Iris pigment epithelial cell (primary cell): ENCODE data around the gene ABHD5.

ENCODE experiments used
- DNase-seq: peaks from one replicate; pipeline ENCODE4 v3.0.0-alpha.2; 2011; ENCODE audit warnings: low read depth

The ABHD5 gene

DNA sequence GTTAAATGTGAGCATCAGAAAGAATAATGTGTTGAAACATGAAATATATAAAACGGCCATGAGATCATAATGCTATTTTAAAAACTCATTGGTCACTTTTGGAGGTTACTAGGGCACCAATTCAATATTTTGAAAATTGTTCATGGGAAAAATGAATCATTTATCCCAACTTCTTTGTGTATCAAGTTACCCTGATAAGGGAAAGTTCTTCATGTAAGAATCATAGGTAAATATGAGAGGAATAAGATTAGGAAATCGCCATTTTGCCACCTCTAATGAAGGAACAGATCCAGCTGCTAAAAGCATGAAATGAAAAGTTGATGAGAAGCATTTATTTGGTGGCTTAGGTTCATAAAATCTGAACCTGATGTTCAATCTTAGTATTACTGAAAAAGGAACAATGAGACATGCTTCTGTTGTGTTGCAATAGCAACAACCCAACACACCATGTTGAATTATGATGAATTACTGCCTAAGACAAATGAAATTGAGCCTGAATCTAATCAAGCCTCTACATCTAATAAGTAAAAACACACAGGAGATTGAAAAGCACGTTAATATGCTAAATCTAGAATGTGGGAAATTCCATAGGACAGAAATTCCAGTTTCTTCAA lies 32.5 kb downstream of the ABHD5 start:
- peak; percentile 79 for DNase-seq

DNA sequence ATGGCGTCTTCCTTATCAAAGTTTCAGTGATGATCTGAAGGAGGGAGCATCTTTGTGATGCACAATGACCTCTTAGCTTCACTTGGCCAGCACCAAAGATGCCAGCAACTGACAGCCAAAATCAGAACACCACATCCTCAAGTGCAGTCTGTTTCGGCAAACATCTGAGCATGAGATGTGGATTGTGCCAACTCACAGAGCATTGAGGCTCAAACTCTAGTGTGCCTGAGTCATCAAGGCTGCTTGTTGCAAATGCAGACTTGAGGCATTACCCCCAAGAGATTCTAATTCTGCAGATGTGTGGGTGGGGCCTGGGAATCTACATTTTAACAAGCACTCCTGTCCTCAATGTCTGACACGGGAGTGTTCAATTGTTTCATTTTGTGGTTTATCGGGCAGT lies 35.8 kb downstream of the ABHD5 start:
- DNase-seq, result peak; percentile 68

DNA sequence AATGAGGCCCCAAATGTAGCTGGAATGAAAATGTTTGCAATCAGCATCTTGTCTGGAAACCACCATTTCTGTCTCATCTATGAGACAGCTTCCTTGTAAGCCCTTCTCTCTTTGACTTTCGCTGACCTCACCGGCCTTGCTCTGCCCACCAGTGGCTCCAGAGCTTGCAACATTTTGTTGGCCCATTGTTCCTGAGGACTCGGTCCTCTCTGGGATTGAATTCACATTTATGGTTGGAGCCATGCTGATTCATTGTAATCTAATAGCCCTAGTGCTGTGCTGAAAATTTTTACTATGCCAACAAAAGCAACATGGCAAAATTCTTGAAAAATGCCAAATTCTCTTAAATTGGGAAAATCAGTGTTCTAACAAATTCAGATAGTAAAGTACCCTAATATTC lies 37.2 kb downstream of the ABHD5 start:
- no peak for DNase-seq

GRCh38 chr3:43728476-43728875 lies 37.7 kb downstream of the ABHD5 start:
- DNase-seq, result no peak

- no peak for DNase-seq
Measured at GRCh38 chr3:43728947-43729346, 38.2 kb downstream of the ABHD5 start.

DNA sequence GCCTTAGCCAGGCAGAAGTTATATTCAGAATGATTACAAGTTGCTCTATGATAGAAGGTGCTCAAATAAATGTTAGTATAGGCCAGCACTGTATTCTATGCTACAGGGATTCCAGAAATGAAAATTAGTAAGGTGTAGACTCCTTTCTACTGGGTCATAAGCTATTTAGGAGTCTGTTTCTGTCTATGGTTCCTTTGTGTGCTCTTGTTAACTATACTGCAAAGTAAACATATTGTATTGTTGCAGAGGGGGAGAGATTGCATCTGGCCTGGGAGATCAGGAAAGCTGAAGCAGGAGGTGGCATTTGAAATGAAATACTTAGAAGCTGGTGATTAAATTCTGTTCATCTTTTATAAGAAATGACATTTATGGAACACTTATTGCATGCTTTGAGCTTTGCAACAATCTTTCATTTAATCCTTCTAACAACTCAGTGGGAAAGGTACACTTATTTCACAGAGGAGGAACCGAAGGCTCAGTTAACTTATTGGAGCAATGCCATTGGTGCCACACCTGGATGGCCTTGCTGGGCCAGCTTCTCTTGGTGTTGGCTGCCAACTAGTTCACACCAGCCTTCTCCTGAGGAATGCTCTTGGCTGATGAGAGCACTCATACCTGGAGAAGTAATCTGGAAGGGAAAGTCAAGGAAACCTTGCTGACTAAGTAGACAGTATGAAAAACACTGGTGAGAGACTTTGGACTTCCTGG lies 39.1 kb downstream of the ABHD5 start:
- DNase-seq, result no peak

- DNase-seq, result no peak
Measured at GRCh38 chr3:43732747-43733425, 42.1 kb downstream of the ABHD5 start.

DNA sequence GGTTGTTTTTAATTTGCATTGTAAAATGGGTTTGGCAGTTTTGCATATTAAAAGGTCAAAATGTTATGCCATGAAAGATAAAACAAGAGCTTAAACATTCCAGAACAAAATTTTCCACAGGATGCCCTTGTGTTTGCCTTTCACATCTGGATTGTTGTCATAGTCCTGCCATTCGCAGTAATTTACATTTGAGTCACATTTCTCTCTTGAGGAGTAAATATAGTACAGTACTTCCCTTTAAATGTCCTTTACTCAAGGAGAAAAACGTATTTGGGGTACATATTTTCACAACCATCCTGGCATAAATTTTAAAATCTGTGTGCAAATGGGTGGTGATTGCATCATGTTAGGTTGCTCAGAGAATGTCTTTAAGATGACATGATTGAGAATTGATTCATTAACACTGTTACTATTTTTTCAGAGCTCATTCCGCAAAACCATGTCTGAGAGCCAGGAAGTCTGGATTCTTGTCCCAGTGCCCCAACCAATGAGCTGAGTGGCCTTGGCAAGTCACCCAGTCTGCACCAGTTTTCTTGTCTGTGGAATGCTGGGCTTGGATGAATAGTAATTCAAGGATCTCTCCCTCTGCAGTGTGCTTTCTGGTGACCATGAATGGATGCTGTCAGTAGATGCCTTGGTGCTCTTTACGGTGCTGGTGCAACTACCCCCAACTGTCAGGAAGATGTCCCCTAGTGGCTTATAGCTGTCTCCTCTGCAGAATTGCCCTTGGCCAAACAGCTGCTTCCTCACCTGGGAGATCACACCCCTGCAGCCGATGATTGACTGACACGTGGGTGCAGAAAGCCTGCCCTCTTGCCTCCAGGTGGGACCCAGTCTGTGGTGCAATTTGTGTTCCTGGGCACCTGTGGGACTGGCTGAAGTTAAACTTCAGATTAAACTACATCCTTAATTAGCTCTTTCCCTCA lies 43.0 kb downstream of the ABHD5 start:
- DNase-seq, result peak; percentile 73

- DNase-seq, result no peak
Measured at GRCh38 chr3:43734685-43735084, 43.9 kb downstream of the ABHD5 start.

GRCh38 chr3:43735618-43736017 lies 44.9 kb downstream of the ABHD5 start:
- no peak for DNase-seq

DNA sequence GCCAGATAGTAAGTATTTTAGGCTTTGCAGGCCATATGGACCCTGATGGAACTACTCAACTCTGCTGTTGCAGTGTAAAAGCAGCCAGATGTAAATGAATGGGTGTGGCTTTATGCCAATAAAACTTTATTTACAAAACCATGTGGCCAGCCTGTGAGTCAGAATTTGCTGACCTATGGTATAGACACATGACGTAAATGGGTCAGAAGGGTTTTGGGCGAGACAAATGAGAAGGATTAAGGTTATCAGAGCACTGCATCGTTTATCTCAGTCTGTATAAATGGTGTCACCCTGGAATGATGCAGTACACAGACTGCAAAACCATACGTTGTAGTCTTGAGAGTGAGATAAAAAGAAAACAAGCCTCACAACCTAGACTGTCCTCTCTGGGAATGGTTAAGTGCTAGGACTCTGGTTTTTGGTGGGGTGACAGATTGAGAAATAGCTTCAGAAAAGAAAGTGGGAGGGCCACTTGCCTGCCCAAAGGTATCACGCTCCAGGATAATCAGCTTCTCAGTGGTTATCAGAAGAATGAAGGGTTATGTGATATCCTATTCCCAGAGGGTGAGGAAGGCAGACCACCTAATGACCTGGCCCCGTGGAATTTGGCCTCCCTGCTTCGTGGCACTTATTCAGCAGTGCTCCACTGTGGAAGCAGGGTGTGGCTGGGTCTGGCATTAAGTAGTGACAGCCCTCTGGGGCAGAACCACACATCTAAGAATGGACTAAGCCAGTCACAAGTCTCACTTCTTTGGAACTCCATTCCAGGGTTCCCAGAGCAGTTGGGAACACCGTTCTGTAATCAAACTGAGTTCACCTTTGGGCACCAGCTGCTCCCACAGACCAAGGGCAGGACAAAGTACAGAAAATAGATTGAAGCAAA lies 46.1 kb downstream of the ABHD5 start:
- DNase-seq, result peak; percentile 69

GRCh38 chr3:43738305-43738704 lies 47.6 kb downstream of the ABHD5 start:
- DNase-seq, result no peak

DNA sequence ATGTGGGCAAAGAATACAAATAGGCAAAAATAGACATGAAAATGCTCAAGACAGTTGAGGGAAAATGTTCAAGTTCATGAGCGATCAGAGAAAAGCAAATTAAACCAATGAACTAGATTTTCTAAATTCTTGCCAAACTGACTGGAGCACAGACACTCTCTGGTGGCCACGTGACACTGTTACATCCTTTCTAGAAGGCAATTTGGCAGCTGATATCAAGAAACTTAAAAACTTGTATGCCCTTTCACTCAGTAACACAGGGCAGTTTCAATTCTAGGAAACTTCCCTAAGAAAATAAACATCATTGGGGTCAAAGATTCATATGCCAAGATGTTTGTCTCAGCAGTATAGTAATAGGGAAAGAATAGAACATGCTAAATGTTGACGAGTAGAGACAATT lies 52.2 kb downstream of the ABHD5 start:
- DNase-seq, result peak; percentile 68

DNA sequence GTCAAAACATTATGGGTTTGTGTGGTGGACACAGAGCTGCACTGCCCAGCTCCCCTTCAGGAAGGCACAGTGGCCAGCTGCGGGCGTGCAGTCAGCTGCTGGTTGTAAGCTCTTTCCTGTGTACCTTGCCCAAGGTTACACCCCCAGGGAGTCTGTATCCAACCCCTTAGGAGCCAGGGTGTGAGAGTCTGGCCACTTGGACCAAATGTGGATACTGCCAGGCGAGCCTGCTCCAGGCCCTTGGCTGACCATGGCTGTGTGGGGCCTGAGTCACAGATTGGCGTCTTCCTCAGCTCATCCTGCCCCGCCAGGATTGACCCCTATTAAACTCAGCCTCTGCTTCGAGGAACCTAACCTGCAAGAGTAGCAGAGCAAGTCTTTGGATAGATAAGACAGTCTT lies 56.9 kb downstream of the ABHD5 start:
- peak; percentile 56 for DNase-seq

- peak; percentile 58 for DNase-seq
Measured at GRCh38 chr3:43748179-43748578, 57.4 kb downstream of the ABHD5 start.

- DNase-seq, result no peak
Measured at GRCh38 chr3:43748645-43749044, 57.9 kb downstream of the ABHD5 start.

DNA sequence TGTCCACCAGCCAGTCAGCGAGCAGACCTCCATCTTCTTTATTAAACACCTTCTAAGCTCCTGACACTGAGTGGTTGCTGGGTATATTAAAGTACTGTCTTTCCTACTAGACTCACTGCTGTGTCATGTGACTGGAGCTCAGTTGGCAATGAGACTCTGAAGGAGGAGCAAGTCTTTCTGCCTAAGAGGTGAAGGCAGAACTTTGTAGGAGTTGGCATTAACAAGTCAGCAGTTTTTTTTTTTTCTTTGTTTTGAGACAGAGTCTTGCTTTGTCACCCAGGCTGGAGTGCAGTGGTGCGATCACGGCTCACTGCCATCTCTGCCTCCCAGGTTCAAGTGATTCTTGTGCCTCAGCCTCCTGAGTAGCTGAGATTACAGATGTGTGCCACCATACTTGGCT lies 62.2 kb downstream of the ABHD5 start:
- no peak for DNase-seq

DNA sequence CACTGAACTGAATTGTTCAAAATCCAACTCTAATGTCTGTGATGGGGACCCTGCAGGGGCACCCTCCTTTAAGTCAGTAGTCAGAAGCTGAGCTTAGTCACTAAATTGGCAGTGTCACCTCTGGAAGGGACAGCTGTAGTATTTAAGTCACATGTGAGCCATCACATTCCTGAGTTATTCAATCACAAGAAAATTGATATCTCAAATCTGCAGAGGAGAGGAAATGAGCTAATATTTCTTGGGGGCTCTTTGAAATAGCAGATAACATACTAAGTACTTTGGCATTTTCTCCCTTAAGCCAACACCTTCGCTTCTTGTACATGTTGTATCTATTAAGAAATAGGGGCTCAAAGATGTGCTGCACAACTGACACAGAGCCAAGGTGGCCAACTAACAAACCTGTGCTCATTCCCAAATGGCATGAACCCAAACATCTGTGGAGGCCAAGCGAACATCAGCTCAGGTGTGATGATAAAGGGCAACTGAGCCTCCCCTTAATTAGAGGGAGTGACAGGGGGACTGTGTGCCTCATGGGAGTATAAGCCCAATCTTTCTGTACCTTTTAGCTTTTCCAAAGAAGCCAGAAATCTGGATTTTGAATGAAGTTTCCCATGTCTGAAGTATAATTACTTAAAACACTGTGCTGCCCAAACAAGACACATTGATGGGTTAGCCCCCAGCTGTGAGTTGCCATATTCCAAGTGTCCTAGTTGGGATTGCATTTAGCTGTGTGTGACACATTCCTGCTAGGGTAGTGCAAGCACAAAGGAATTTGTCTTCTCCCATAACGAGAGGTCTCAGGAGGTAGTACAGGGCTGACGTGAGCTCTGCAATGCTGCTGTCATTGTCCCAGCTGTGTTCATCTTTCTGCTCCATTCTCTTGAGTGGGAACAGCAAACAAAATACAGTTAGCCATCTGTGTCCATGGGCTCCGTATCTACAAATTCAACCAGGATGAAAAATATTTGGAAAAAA lies 63.3 kb downstream of the ABHD5 start:
- peak; percentile 71 for DNase-seq

DNA sequence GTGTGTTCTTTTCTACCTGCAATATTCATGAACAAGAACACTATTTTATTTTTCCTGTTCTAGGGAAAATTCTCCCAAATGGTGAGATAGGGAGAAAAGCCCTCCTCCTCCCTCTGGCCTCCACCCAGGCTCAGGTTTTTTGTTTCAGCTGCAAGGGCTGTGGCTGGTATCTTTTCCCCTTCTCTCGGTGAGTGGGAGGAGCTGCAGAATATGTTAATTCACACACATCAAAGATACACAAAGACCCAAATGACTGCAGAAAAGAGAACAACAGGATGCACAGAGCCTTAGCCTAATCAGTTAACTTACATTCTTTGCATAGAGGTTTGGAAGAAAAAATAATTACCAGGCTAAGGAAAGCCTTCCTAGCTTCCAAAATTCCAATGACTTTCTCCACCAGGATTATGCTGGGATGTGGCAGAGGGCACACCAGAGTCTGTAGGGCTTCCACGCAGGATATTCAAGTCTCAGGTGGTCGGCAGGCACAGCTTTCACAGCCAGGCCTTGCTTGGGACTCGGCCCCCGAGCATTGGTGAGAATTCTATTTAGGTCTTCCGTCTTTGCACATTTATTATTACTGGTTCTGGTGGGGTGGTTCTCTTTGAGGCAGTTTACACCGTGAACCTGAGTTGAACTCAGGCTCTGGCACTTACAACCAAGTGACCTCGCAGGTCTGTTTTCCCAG lies 64.9 kb downstream of the ABHD5 start:
- DNase-seq, result no peak
